ENCODE results near the gene NEDD1.
A peak's percentile ranks its signal among the peaks of the same experiment; 100 is the strongest.

The NEDD1 gene

GRCh38 chr12:96948782-96949181 is 41.7 kb downstream of the NEDD1 start:
- TF ChIP-seq CTCF (IDR thresholded peaks at IDR 0.05) = no peak

- no peak for TF ChIP-seq CTCF (IDR thresholded peaks at IDR 0.05)
Measured at GRCh38 chr12:96979532-96979931, 72.5 kb downstream of the NEDD1 start.

GRCh38 chr12:96980991-96981414 is 73.9 kb downstream of the NEDD1 start:
- TF ChIP-seq CTCF (IDR thresholded peaks at IDR 0.05) = no peak

- no peak for TF ChIP-seq CTCF (IDR thresholded peaks at IDR 0.05)
Measured at GRCh38 chr12:96981911-96982310, 74.9 kb downstream of the NEDD1 start.

GRCh38 chr12:96982671-96983070 is 75.6 kb downstream of the NEDD1 start:
- TF ChIP-seq CTCF (IDR thresholded peaks at IDR 0.05) = no peak

- peak; percentile 99 for TF ChIP-seq CTCF (IDR thresholded peaks at IDR 0.05)
Measured at GRCh38 chr12:96985515-96986362, 78.7 kb downstream of the NEDD1 start.

- TF ChIP-seq CTCF (IDR thresholded peaks at IDR 0.05) = peak; percentile 58
Measured at GRCh38 chr12:96986883-96987523, 79.9 kb downstream of the NEDD1 start.

Measured in LNCAP (cell line).